ENCODE data around the gene CDX4.
"Not testable (repeated sequence)": the region's sequence is repeated elsewhere in the genome, so short reads cannot be mapped to it uniquely, and the experiment has no call there.

CDX4 gene

GRCh38 chrX:73446831-73447230 lies at the start of gene CDX4:
Gene CDX4, plus strand, starts transcription at chrX:73447053. Its CDS starts 201 bp downstream, at chrX:73447254.
- DNase-seq = no peak

- no peak for DNase-seq
These were observed 48.5 kb upstream of the CDX4 start for GRCh38 chrX:73398185-73398914.

GRCh38 chrX:73400136-73400748 lies 46.6 kb upstream of the CDX4 start:
- no peak for DNase-seq

- DNase-seq = no peak
These were observed 45.1 kb upstream of the CDX4 start for GRCh38 chrX:73401591-73402266.

GRCh38 chrX:73412930-73413329 lies 33.9 kb upstream of the CDX4 start:
- DNase-seq = no peak

GRCh38 chrX:73447311-73447794 lies 500 bp downstream of the CDX4 start:
- no peak for DNase-seq

- no peak for DNase-seq
These were observed 1.5 kb downstream of the CDX4 start for GRCh38 chrX:73448379-73448778.

GRCh38 chrX:73455171-73455570 lies 8.3 kb downstream of the CDX4 start:
- no peak for DNase-seq

GRCh38 chrX:73457306-73457705 lies 10.5 kb downstream of the CDX4 start:
- DNase-seq = no peak

GRCh38 chrX:73468376-73468775 lies 21.5 kb downstream of the CDX4 start:
- DNase-seq = no peak

GRCh38 chrX:73478961-73479360 lies 32.1 kb downstream of the CDX4 start:
- peak in 1 of 2 experiments; percentile 15 for DNase-seq

GRCh38 chrX:73481521-73481920 lies 34.7 kb downstream of the CDX4 start:
- DNase-seq = no peak

GRCh38 chrX:73490661-73491060 lies 43.8 kb downstream of the CDX4 start:
- no peak for DNase-seq

GRCh38 chrX:73492178-73492577 lies 45.3 kb downstream of the CDX4 start:
- DNase-seq = not testable (repeated sequence)
